Limb (tissue), 2 donors: Measurements from ENCODE around the gene MAN1C1.
"Not testable (repeated sequence)": the region's sequence is repeated elsewhere in the genome, so short reads cannot be mapped to it uniquely, and the experiment has no call there.

Source experiments
- DNase-seq, 2 donors: peaks; one replicate each; pipeline ENCODE4 v3.0.0-alpha.2; 2016; ENCODE audit errors: extremely low spot score in 2 of 2

The MAN1C1 gene

GRCh38 chr1:25634066-25634465 lies 17.5 kb downstream of the MAN1C1 start:
- DNase-seq = no peak

- no peak for DNase-seq
Observed at GRCh38 chr1:25634896-25635295, 18.3 kb downstream of the MAN1C1 start.

- DNase-seq = not testable (repeated sequence)
Observed at GRCh38 chr1:25636141-25636540, 19.6 kb downstream of the MAN1C1 start.

- DNase-seq = no peak
Observed at GRCh38 chr1:25640646-25641328, 24.2 kb downstream of the MAN1C1 start.

GRCh38 chr1:25641329-25641725 lies 24.7 kb downstream of the MAN1C1 start:
- DNase-seq = no peak

GRCh38 chr1:25641931-25642573 lies 25.5 kb downstream of the MAN1C1 start:
- peak in 1 of 2 donors; percentile 50 for DNase-seq

- peak; percentile 55 to 72 for DNase-seq
Observed at GRCh38 chr1:25642574-25643108, 26.1 kb downstream of the MAN1C1 start.

- no peak for DNase-seq
Observed at GRCh38 chr1:25643929-25644328, 27.3 kb downstream of the MAN1C1 start.

GRCh38 chr1:25644962-25645361 lies 28.4 kb downstream of the MAN1C1 start:
- DNase-seq = no peak

- no peak for DNase-seq
Observed at GRCh38 chr1:25645637-25646400, 29.2 kb downstream of the MAN1C1 start.

- no peak for DNase-seq
Observed at GRCh38 chr1:25647106-25647505, 30.5 kb downstream of the MAN1C1 start.

- DNase-seq = no peak
Observed at GRCh38 chr1:25647863-25648262, 31.3 kb downstream of the MAN1C1 start.

GRCh38 chr1:25648681-25649440 lies 32.3 kb downstream of the MAN1C1 start:
- no peak for DNase-seq

GRCh38 chr1:25649505-25650288 lies 33.1 kb downstream of the MAN1C1 start:
- DNase-seq = no peak

GRCh38 chr1:25650289-25650576 lies 33.6 kb downstream of the MAN1C1 start:
- no peak for DNase-seq

GRCh38 chr1:25651036-25651640 lies 34.5 kb downstream of the MAN1C1 start:
- DNase-seq = no peak

- no peak for DNase-seq
Observed at GRCh38 chr1:25651824-25652741, 35.5 kb downstream of the MAN1C1 start.

GRCh38 chr1:25653558-25653957 lies 37.0 kb downstream of the MAN1C1 start:
- no peak for DNase-seq

- no peak for DNase-seq
Observed at GRCh38 chr1:25654109-25654660, 37.6 kb downstream of the MAN1C1 start.
